K562 (cell line): ENCODE results near the gene MCAM. TPM values are rescaled to one million over a fixed set of nuclear protein-coding genes. Genes with fewer than 3 reads are reported as not detected.

ENCODE experiments used
- ATF7 ChIP-seq: fragments of 450-650 bp; IDR thresholded peaks from 2 replicates; pipeline ENCODE4 v1.7.1; 2014; ENCODE audit warnings: mild to moderate bottlenecking, moderate library complexity
- C11orf30 ChIP-seq: fragments of 450-650 bp; IDR thresholded peaks from 2 replicates; pipeline ENCODE4 v1.6.1; 2016; ENCODE audit warnings: low read depth, mild to moderate bottlenecking
- CBFA2T2 ChIP-seq: fragments of 450-650 bp; conservative IDR thresholded peaks from 2 replicates; pipeline ENCODE4 v1.6.1; 2017; ENCODE audit warnings: mild to moderate bottlenecking
- CEBPB ChIP-seq: fragments of 450-650 bp; IDR thresholded peaks from 2 replicates; pipeline ENCODE4 v1.6.1; 2016; ENCODE audit warnings: missing genetic modification characterization, missing compliant biosample characterization
- CEBPG ChIP-seq, 3 experiments: fragments of 200-800 bp in 1 of 3; sonication (Bioruptor generic) in 1 of 3; sonication (generic) in 1 of 3; formaldehyde crosslinking in 1 of 3; IDR thresholded peaks in 2 of 3; conservative IDR thresholded peaks in 1 of 3; 2 replicates each; pipeline versions ENCODE4 v1.6.1 to v1.8.0; 2016 to 2022; ENCODE audit warnings: missing compliant biosample characterization in 2 of 3, missing genetic modification characterization in 2 of 3, mild to moderate bottlenecking in 1 of 3, missing genetic modification reagents in 1 of 3
- CXXC5 ChIP-seq: fragments of 250-450 bp; sonication (Bioruptor Pico); IDR thresholded peaks from 2 replicates; pipeline ENCODE4 v1.8.0; 2022; ENCODE audit warnings: inconsistent platforms, mild to moderate bottlenecking, moderate library complexity
- GTF2B ChIP-seq: IDR thresholded peaks from 2 replicates; pipeline ENCODE4 v1.6.1; 2011; ENCODE audit not compliant: insufficient read length; ENCODE audit errors: extremely low read depth
- GTF2F1 ChIP-seq: IDR thresholded peaks from 2 replicates; pipeline ENCODE4 v1.6.1; 2011; ENCODE audit warnings: low read depth, low read length, improper control_type of control experiment
- HDAC2 ChIP-seq: fragments of 450-650 bp; IDR thresholded peaks from 2 replicates; pipeline ENCODE4 v1.6.1; 2016; ENCODE audit warnings: mild to moderate bottlenecking
- L3MBTL2 ChIP-seq: fragments of 450-650 bp; IDR thresholded peaks from 2 replicates; pipeline ENCODE4 v1.6.1; 2016; ENCODE audit warnings: mild to moderate bottlenecking, moderate library complexity
- NBN ChIP-seq: fragments of 450-650 bp; IDR thresholded peaks from 2 replicates; pipeline ENCODE4 v1.6.1; 2016; ENCODE audit warnings: low read depth, mild to moderate bottlenecking
- RBFOX2 ChIP-seq: fragments of 200-400 bp; formaldehyde crosslinking; IDR thresholded peaks from 2 replicates; pipeline ENCODE4 v1.6.1; 2017; ENCODE audit warnings: low read depth, mild to moderate bottlenecking, low read length, moderate library complexity
- SMARCA4 ChIP-seq: fragments of 450-650 bp; IDR thresholded peaks from 2 replicates; pipeline ENCODE4 v1.6.1; 2016
- THRAP3 ChIP-seq: fragments of 450-650 bp; IDR thresholded peaks from 2 replicates; pipeline ENCODE4 v1.6.1; 2016; ENCODE audit warnings: mild to moderate bottlenecking, inconsistent platforms, borderline replicate concordance
- ZBTB11 ChIP-seq, 3 experiments: fragments of 200-800 bp in 1 of 3; fragments of 250-450 bp in 1 of 3; fragments of 450-650 bp in 1 of 3; sonication (Bioruptor Pico) in 1 of 3; sonication (Bioruptor generic) in 1 of 3; formaldehyde crosslinking in 1 of 3; IDR thresholded peaks; 2 replicates each; pipeline versions ENCODE4 v1.6.1 to v1.8.0; 2016 to 2022; ENCODE audit warnings: mild to moderate bottlenecking in 2 of 3, missing genetic modification characterization in 2 of 3, missing compliant biosample characterization in 1 of 3, moderate library complexity in 1 of 3
- ZBTB17 ChIP-seq: fragments of 450-650 bp; formaldehyde crosslinking; IDR thresholded peaks from 2 replicates; pipeline ENCODE4 v1.4.0; 2020; ENCODE audit warnings: mild to moderate bottlenecking
- ZNF175 ChIP-seq: fragments of 200-800 bp; sonication (Bioruptor generic); IDR thresholded peaks from 2 replicates; pipeline ENCODE4 v1.6.1; 2016; ENCODE audit warnings: low read depth, mild to moderate bottlenecking, missing genetic modification characterization, missing compliant biosample characterization
- polyA plus RNA-seq, 8 experiments: library from polyadenylated mRNA; depleted of rRNA in 4 of 8; stranded (reverse) in 5 of 8; unstranded in 3 of 8; fragments of >200 nt; fragmentation: Nextera tagmentation in 2 of 8; fragmentation: Illumina TruSeq in 1 of 8; extraction: Ambion mirVana in 2 of 8; extraction: Trizol in 1 of 8; gene quantifications; 2 replicates each; pipeline versions ENCODE4 v1.2.1 to v1.2.3, GENCODE V29; 2011 to 2014; ENCODE audit warnings: inconsistent platforms in 1 of 8, missing spikeins in 1 of 8
- total RNA-seq, 7 experiments: library from RNA; depleted of rRNA in 6 of 7; stranded (reverse); fragments of >200 nt in 6 of 7; fragmentation: Illumina TruSeq in 2 of 7; extraction: Trizol in 2 of 7; gene quantifications; 2 replicates each; pipeline versions ENCODE4 v1.2.1 to v1.2.3, GENCODE V29; 2011 to 2021; ENCODE audit warnings: low replicate concordance in 1 of 7

The MCAM gene
- total and polyA plus RNA-seq, 9 of the 15 experiments (the other 6 are each of a cell fraction or from before 2014, with no cell fraction given): 14.7 to 118 (median 53.6) TPM

- no peak for TF ChIP-seq CBFA2T2
- no peak for TF ChIP-seq SMARCA4
- TF ChIP-seq CEBPB (tag): peak; percentile 91
- TF ChIP-seq CXXC5 (CRISPR knock-in tag): 0 out of 2 replicates have a peak, but pooled peaks have one; percentile 2
- peak; percentile 51; the same call in 1 of the 2 replicates for TF ChIP-seq ZBTB17
- TF ChIP-seq HDAC2: peak; percentile 23; the same call in 1 of the 2 replicates
- peak; percentile 60; the same call in 1 of the 2 replicates for TF ChIP-seq CEBPG (CRISPR knock-in tag; IDR thresholded peaks at IDR 0.05)
- no peak for TF ChIP-seq CEBPG (tag; conservative IDR thresholded peaks at IDR 0.05 in 1 of 2, IDR thresholded peaks at IDR 0.05 in 1 of 2)
- no peak for TF ChIP-seq L3MBTL2
- no peak for TF ChIP-seq GTF2B
- no peak for TF ChIP-seq NBN
- TF ChIP-seq ZBTB11 (CRISPR knock-in tag; IDR thresholded peaks at IDR 0.05): 0 out of 6 replicates have a peak, but pooled peaks of 1 of the 3 experiments have one; percentile 4
- TF ChIP-seq ATF7: no peak
- no peak for TF ChIP-seq THRAP3
- TF ChIP-seq GTF2F1: no peak
- TF ChIP-seq C11orf30: no peak
- TF ChIP-seq RBFOX2: 0 out of 2 replicates have a peak, but pooled peaks have one; percentile 10
- TF ChIP-seq ZNF175 (CRISPR knock-in tag): peak; percentile 14; the same call in 1 of the 2 replicates
Observed at GRCh38 chr11:119317592-119318239, 786 bp upstream of the MCAM start (continued).
